Upper lobe of left lung (tissue), 4 donors: ENCODE results near the gene TAB3.

Source experiments
- CTCF ChIP-seq, 6 experiments: fragments of 450-650 bp in 4 of 6; fragments of 200-600 bp in 2 of 6; sonication (generic) in 2 of 6; IDR thresholded peaks; one replicate each; pipeline ENCODE4 v1.5.1; 2016 to 2019; ENCODE audit warnings: antibody characterized with exemption in 6 of 6
- EP300 ChIP-seq, 4 donors: sonication (generic); formaldehyde crosslinking; IDR thresholded peaks; one replicate each; pipeline ENCODE4 v1.5.1; 2017; ENCODE audit warnings: antibody characterized with exemption in 4 of 4, control low read depth in 2 of 4
- POLR2A ChIP-seq, 4 donors: fragments of 450-650 bp; IDR thresholded peaks; one replicate each; pipeline ENCODE4 v1.5.1; 2016 to 2017; ENCODE audit warnings: antibody characterized with exemption in 4 of 4, mild to moderate bottlenecking in 2 of 4
- POLR2AphosphoS5 ChIP-seq, 2 donors: sonication (generic); formaldehyde crosslinking; IDR thresholded peaks; one replicate each; pipeline ENCODE4 v1.5.1; 2017; ENCODE audit warnings: antibody characterized with exemption in 2 of 2

GRCh38 chrX:30888526-30889146, 418 bp downstream of the TAB3 start:
- TF ChIP-seq CTCF (IDR thresholded peaks at IDR 0.05) (no peak), POLR2AphosphoS5 (IDR thresholded peaks at IDR 0.05) (no peak), EP300 (IDR thresholded peaks at IDR 0.05) (no peak), POLR2A (IDR thresholded peaks at IDR 0.05) (peak in 1 of 4 donors; percentile 31)
